ENCODE results near the gene HIBADH.

Gene HIBADH

DNA sequence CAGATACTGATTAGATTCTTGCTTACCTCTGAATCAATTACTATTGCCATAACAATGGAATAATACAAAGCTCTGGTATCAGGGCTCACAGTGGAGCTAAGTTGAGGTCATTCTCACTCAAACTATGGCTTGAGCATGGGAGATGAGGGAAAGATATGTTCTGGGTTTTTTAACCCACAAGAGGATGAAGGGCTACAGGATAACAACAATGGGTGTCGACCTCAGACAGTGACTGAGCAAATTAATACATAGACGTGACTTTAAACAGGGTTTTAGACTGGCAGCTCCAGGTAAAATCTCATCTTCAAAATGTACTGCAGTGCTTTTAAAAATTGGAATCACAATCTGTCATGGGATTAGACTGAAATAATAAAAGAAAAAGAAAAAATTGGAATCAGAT is 7.5 kb upstream of the HIBADH start:
- no peak overlapping the region for H3K27ac ChIP-seq
- H3K4me1 ChIP-seq (ENCODE audit: control insufficient read depth in 1 of 2, insufficient read depth in 1 of 2, low read depth in 1 of 2, low read length in 1 of 2): no peaks in the 10 kb centered on the region
- no peak overlapping the region for H3K4me3 ChIP-seq (ENCODE audit: low read depth in 1 of 2, low read length in 1 of 2)
- no peaks in the 10 kb centered on the region for H3K9me3 ChIP-seq
- H3K27me3 ChIP-seq: no peaks in the 10 kb centered on the region
- H3K36me3 ChIP-seq: no peaks in the 10 kb centered on the region
- TF ChIP-seq, protein P1, sequence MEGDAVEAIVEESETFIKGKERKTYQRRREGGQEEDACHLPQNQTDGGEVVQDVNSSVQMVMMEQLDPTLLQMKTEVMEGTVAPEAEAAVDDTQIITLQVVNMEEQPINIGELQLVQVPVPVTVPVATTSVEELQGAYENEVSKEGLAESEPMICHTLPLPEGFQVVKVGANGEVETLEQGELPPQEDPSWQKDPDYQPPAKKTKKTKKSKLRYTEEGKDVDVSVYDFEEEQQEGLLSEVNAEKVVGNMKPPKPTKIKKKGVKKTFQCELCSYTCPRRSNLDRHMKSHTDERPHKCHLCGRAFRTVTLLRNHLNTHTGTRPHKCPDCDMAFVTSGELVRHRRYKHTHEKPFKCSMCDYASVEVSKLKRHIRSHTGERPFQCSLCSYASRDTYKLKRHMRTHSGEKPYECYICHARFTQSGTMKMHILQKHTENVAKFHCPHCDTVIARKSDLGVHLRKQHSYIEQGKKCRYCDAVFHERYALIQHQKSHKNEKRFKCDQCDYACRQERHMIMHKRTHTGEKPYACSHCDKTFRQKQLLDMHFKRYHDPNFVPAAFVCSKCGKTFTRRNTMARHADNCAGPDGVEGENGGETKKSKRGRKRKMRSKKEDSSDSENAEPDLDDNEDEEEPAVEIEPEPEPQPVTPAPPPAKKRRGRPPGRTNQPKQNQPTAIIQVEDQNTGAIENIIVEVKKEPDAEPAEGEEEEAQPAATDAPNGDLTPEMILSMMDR (IDR thresholded peaks at IDR 0.05): no peak

DNA sequence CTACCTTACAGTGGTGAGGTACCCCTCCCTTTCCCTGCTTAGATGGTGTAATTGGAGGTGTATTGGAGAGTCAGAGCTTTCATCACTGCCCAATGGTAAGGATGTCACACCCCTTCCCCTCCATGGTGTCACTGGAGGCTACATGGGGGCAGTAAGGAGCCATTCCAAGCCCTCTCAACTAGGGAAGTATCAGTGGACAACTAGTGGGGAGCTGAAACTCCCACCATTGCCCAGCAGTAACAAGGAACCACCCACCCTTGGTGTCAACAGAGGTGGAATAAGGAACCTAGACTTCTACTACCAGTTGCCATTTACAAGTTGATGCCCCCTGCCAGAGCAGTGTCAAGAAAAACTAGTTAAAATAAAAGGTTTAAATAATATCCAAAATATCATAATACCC is 2.8 kb upstream of the HIBADH start:
- no peaks in the 10 kb centered on the region for H3K9me3 ChIP-seq
- H3K4me3 ChIP-seq (ENCODE audit: low read depth in 1 of 2, low read length in 1 of 2): no peak overlapping the region
- peaks cover 11 to 13% of the 10 kb centered on the region in 2 experiments for H3K4me1 ChIP-seq (ENCODE audit: control insufficient read depth in 1 of 2, insufficient read depth in 1 of 2, low read depth in 1 of 2, low read length in 1 of 2)
- no peaks in the 10 kb centered on the region for H3K36me3 ChIP-seq
- TF ChIP-seq, protein P1 (IDR thresholded peaks at IDR 0.05): no peak
- no peak overlapping the region for H3K27ac ChIP-seq
- no peaks in the 10 kb centered on the region for H3K27me3 ChIP-seq

DNA sequence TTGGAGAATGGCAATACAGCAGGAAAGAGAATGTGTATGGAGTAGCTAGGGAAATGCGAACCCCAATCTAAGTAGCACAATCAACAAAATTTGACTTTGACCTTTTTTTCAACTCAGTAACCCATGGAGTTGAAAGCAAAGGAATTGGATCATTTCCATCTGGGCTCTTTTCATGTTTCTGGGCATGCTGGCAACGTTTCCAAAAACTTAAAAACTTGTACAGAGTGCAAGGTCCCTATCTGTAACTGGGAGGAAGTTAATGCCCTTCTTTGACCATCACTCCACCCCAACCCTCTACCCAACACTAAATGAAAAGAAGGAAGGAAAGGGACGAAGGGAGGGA is 1.3 kb upstream of the HIBADH start:
- peak overlapping the region; percentile 79 for H3K27ac ChIP-seq

DNA sequence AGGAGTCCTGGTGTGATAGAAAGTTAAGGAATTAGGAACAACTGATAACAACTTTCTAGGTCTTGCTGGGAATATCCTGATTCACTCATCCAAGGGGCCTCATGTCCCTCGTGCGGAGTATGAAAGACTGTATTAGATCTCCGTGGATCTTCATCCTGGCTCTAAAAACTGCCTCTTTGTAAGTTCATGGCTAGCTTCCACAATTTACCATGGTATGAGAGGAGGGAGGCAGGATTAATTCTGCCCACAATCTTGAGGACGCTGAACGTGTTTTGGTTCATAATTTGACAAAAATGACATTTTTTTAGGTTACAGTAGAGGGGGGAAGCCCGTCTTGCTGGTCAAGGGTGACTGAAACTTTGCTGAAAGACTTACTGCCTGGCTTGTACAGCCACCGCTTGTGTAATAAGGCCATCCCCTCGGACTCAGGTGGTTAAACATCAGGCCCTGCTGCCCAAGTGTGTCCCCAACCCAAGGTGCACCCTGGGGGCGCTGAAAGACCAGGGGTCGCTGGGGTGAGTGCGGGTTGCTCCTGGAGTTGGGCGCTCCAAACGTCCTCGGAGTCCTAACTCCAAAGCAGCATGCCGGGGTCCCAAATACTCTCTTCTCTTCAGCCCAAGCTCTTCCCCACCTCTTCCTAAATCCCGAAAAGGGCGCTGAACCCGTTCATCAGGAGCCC is 733 bp downstream of the HIBADH start:
- no peaks in the 10 kb centered on the region for H3K27me3 ChIP-seq
- peak overlapping the region; percentile 81 to 88 for H3K4me3 ChIP-seq (ENCODE audit: low read depth in 1 of 2, low read length in 1 of 2)
- peak overlapping the region; percentile 79 for H3K27ac ChIP-seq
- H3K36me3 ChIP-seq: no peaks in the 10 kb centered on the region
- TF ChIP-seq, protein P1 (IDR thresholded peaks at IDR 0.05): no peak
- no peaks in the 10 kb centered on the region for H3K9me3 ChIP-seq
- H3K4me1 ChIP-seq (ENCODE audit: control insufficient read depth in 1 of 2, insufficient read depth in 1 of 2, low read depth in 1 of 2, low read length in 1 of 2): peaks cover 11 to 13% of the 10 kb centered on the region in 2 experiments

More for the DNA sequence above, 1.3 kb upstream of the HIBADH start:
- Histone ChIP-seq H3K4me3 (ENCODE audit: low read depth in 1 of 2, low read length in 1 of 2) (no peak overlapping the region), H3K4me1 (ENCODE audit: control insufficient read depth in 1 of 2, insufficient read depth in 1 of 2, low read depth in 1 of 2, low read length in 1 of 2) (peaks cover 11 to 13% of the 10 kb centered on the region in 2 experiments), H3K27me3 (no peaks in the 10 kb centered on the region), H3K36me3 (no peaks in the 10 kb centered on the region), H3K9me3 (no peaks in the 10 kb centered on the region)
- TF ChIP-seq, protein P1 (IDR thresholded peaks at IDR 0.05): no peak

DNA sequence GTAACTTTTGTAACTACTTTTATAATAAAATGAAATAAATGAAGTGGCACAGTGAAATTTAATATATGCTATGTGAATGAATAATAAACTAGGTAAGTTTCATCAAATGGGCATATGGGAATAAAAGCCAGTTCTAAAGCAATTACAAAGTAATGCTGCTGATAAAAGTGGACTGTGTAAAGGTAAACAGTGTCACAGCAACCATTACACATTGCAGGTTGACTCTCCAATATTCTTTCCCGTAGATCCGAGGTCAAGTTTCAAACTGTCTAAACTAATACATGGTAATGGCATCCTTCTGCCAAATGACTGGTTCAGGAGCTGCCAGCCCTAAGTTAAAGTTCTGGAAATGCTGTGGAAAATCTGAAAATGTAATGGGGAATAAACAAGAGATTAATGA is 6.0 kb downstream of the HIBADH start:
- TF ChIP-seq, protein P1 (IDR thresholded peaks at IDR 0.05): no peak

More for the DNA sequence above, 6.0 kb downstream of the HIBADH start:
- Histone ChIP-seq H3K4me1 (ENCODE audit: control insufficient read depth in 1 of 2, insufficient read depth in 1 of 2, low read depth in 1 of 2, low read length in 1 of 2) (peaks cover 2% of the 10 kb centered on the region in 2 experiments), H3K4me3 (ENCODE audit: low read depth in 1 of 2, low read length in 1 of 2) (no peak overlapping the region), H3K36me3 (no peaks in the 10 kb centered on the region), H3K27ac (no peak overlapping the region), H3K9me3 (no peaks in the 10 kb centered on the region), H3K27me3 (no peaks in the 10 kb centered on the region)

Measured in neutrophil (primary cell).